HL-60 (cell line): ENCODE data around the gene PTPDC1.

Experiments
- GABPA ChIP-seq: IDR thresholded peaks from 2 replicates; pipeline ENCODE4 v1.6.1; 2012; ENCODE audit warnings: low read depth
- POLR2AphosphoS5 ChIP-seq: IDR thresholded peaks from 2 replicates; pipeline ENCODE4 v1.6.1; 2012; ENCODE audit warnings: low read depth
- SPI1 ChIP-seq: IDR thresholded peaks from 2 replicates; pipeline ENCODE4 v1.6.1; 2012; ENCODE audit warnings: low read depth, mild to moderate bottlenecking, borderline replicate concordance
- TF ChIP-seq, protein P1 (sequence below): IDR thresholded peaks from one replicate; pipeline ENCODE4 v1.5.1; 2011; ENCODE audit warnings: low read length, control low read depth, inconsistent platforms; ENCODE audit not compliant: insufficient read depth

- TF ChIP-seq SPI1, result no peak
- TF ChIP-seq, protein P1, sequence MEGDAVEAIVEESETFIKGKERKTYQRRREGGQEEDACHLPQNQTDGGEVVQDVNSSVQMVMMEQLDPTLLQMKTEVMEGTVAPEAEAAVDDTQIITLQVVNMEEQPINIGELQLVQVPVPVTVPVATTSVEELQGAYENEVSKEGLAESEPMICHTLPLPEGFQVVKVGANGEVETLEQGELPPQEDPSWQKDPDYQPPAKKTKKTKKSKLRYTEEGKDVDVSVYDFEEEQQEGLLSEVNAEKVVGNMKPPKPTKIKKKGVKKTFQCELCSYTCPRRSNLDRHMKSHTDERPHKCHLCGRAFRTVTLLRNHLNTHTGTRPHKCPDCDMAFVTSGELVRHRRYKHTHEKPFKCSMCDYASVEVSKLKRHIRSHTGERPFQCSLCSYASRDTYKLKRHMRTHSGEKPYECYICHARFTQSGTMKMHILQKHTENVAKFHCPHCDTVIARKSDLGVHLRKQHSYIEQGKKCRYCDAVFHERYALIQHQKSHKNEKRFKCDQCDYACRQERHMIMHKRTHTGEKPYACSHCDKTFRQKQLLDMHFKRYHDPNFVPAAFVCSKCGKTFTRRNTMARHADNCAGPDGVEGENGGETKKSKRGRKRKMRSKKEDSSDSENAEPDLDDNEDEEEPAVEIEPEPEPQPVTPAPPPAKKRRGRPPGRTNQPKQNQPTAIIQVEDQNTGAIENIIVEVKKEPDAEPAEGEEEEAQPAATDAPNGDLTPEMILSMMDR, result no peak
- no peak for TF ChIP-seq GABPA
- TF ChIP-seq POLR2AphosphoS5, result no peak
Measured at GRCh38 chr9:94127806-94128205, 43.5 kb downstream of the PTPDC1 start.
